H1 (cell line): ENCODE measurements around the gene KLHL29. TPM values are rescaled to one million over a fixed set of nuclear protein-coding genes. Genes with fewer than 3 reads are reported as not detected.
A peak's percentile ranks its signal among the peaks of the same experiment; 100 is the strongest.

ENCODE experiments used
- CTCF ChIA-PET: fragments of 300-600 bp; sonication (Branson Sonifier 250); formaldehyde crosslinking; loops from one replicate; lab custom pipeline; 2021; ENCODE audit not compliant: partially characterized antibody; lab: Charles Lee
- POLR2A ChIA-PET: fragments of 300-600 bp; sonication (Branson Sonifier 250); formaldehyde crosslinking; loops from one replicate; lab custom pipeline; 2021; ENCODE audit warnings: inconsistent platforms; ENCODE audit not compliant: partially characterized antibody; lab: Charles Lee
- DNase-seq, 2 experiments: peaks; one replicate each; pipeline versions ENCODE4 v3.0.0 to v3.0.0-alpha.2; 2010 to 2022; ENCODE audit warnings: low spot score in 2 of 2, low read depth in 1 of 2, mixed read lengths in 1 of 2
- FAIRE-seq: peaks from 2 replicates; lab custom pipeline; 2011; peaks lifted over from hg19 to GRCh38; lab: Jason Lieb, UNC
- H2AFZ ChIP-seq: 2 replicates; pipeline ENCODE4 v1.8.1; 2012; ENCODE audit warnings: low read length, inconsistent platforms
- H2AK5ac ChIP-seq: 2 replicates; pipeline ENCODE4 v1.6.1; 2013; ENCODE audit warnings: low read depth, low read length
- H2BK120ac ChIP-seq: replicated peaks from 2 replicates; pipeline ENCODE3; 2013; ENCODE audit warnings: low read depth, low read length, inconsistent platforms
- H2BK12ac ChIP-seq: 2 replicates; pipeline ENCODE4 v1.6.1; 2013; ENCODE audit warnings: low read depth, low read length
- H2BK15ac ChIP-seq: 2 replicates; pipeline ENCODE4 v1.6.1; 2013; ENCODE audit warnings: low read length
- H2BK20ac ChIP-seq: 2 replicates; pipeline ENCODE4 v1.6.1; 2013; ENCODE audit warnings: low read length
- H2BK5ac ChIP-seq: 2 replicates; pipeline ENCODE4 v1.6.1; 2013; ENCODE audit warnings: low read depth, low read length
- H3K14ac ChIP-seq: 2 replicates; pipeline ENCODE4 v1.6.1; 2013; ENCODE audit warnings: inconsistent platforms; ENCODE audit not compliant: insufficient read length
- H3K18ac ChIP-seq: 2 replicates; pipeline ENCODE4 v1.6.1; 2013; ENCODE audit warnings: low read length; ENCODE audit errors: extremely low read depth
- H3K23ac ChIP-seq: 2 replicates; pipeline ENCODE4 v1.6.1; 2013; ENCODE audit warnings: inconsistent platforms; ENCODE audit not compliant: insufficient read length
- H3K23me2 ChIP-seq: 2 replicates; pipeline ENCODE4 v1.6.1; 2013; ENCODE audit warnings: low read depth, low read length
- H3K27ac ChIP-seq: 2 replicates; pipeline ENCODE4 v1.6.1; 2011; ENCODE audit warnings: low read depth, low read length, inconsistent platforms
- H3K27me3 ChIP-seq, 4 experiments: replicated peaks in 1 of 4; 1 replicate in 1 of 4; 2 replicates in 3 of 4; pipeline versions ENCODE4 v1.6.1 to v1.8.1; 2011 to 2013; ENCODE audit warnings: low read length in 3 of 4, mild to moderate bottlenecking in 3 of 4, inconsistent platforms in 2 of 4, mixed read lengths in 2 of 4, moderate library complexity in 1 of 4; ENCODE audit not compliant: control insufficient read depth in 3 of 4, insufficient read depth in 3 of 4; ENCODE audit errors: extremely low read depth in 1 of 4
- H3K36me3 ChIP-seq, 4 experiments: 2 replicates each; pipeline versions ENCODE4 v1.6.1 to v1.8.1; 2011 to 2013; ENCODE audit warnings: mild to moderate bottlenecking in 4 of 4, low read length in 3 of 4, moderate library complexity in 2 of 4, control low read depth in 1 of 4, inconsistent platforms in 1 of 4; ENCODE audit not compliant: insufficient read depth in 4 of 4, control insufficient read depth in 2 of 4
- H3K4ac ChIP-seq: replicated peaks from 2 replicates; pipeline ENCODE3; 2013; ENCODE audit warnings: low read length, low read depth, mixed read lengths, inconsistent platforms; ENCODE audit not compliant: insufficient read length
- H3K4me1 ChIP-seq, 4 experiments: replicated peaks in 1 of 4; 1 replicate in 1 of 4; 2 replicates in 3 of 4; pipeline versions ENCODE4 v1.6.1 to v1.8.1; 2011 to 2013; ENCODE audit warnings: low read length in 3 of 4, inconsistent platforms in 2 of 4, mixed read lengths in 1 of 4; ENCODE audit not compliant: insufficient read depth in 4 of 4, control insufficient read depth in 3 of 4
- H3K4me2 ChIP-seq, 2 experiments: 2 replicates each; pipeline versions ENCODE4 v1.6.1 to v1.8.1; 2011 to 2013; ENCODE audit warnings: low read depth in 2 of 2, low read length in 2 of 2, control low read depth in 1 of 2, inconsistent platforms in 1 of 2, mild to moderate bottlenecking in 1 of 2; ENCODE audit not compliant: insufficient read depth in 1 of 2
- H3K4me3 ChIP-seq, 4 experiments: fragments of 200-600, 300-600 bp in 1 of 4; sonication (generic), shearing (Covaris generic), sonication (Bioruptor Twin) in 1 of 4; 2 replicates each; pipeline versions ENCODE4 v1.5.1 to v1.8.1; 2011 to 2016; ENCODE audit warnings: low read length in 4 of 4, low read depth in 3 of 4, control low read depth in 2 of 4, inconsistent platforms in 2 of 4, mild to moderate bottlenecking in 2 of 4, mixed read lengths in 1 of 4, moderate library complexity in 1 of 4; ENCODE audit not compliant: insufficient read depth in 2 of 4; ENCODE audit errors: extremely low read depth in 1 of 4
- H3K56ac ChIP-seq: replicated peaks from 2 replicates; pipeline ENCODE3; 2013; ENCODE audit warnings: low read depth, mild to moderate bottlenecking, mixed read lengths, low read length, inconsistent platforms; ENCODE audit not compliant: insufficient read length
- H3K79me1 ChIP-seq: 2 replicates; pipeline ENCODE4 v1.6.1; 2013; ENCODE audit warnings: low read depth, low read length, control low read depth
- H3K79me2 ChIP-seq, 2 experiments: 2 replicates each; pipeline versions ENCODE4 v1.6.1 to v1.8.1; 2012 to 2013; ENCODE audit warnings: low read length in 2 of 2, mild to moderate bottlenecking in 2 of 2, inconsistent platforms in 1 of 2; ENCODE audit not compliant: insufficient read depth in 2 of 2, control insufficient read depth in 1 of 2
- H3K9ac ChIP-seq, 4 experiments: replicated peaks in 1 of 4; 1 replicate in 1 of 4; 2 replicates in 3 of 4; pipeline versions ENCODE4 v1.6.1 to v1.8.1; 2011 to 2013; ENCODE audit warnings: low read depth in 3 of 4, low read length in 3 of 4, control low read depth in 2 of 4, mild to moderate bottlenecking in 2 of 4, moderate library complexity in 2 of 4, inconsistent platforms in 1 of 4; ENCODE audit errors: extremely low read depth in 1 of 4
- H3K9me3 ChIP-seq, 2 experiments: 2 replicates each; pipeline versions ENCODE4 v1.6.1 to v1.8.1; 2012 to 2013; ENCODE audit warnings: mild to moderate bottlenecking in 2 of 2, moderate library complexity in 2 of 2, control low read depth in 1 of 2, inconsistent platforms in 1 of 2, low read depth in 1 of 2, low read length in 1 of 2, mixed read lengths in 1 of 2; ENCODE audit not compliant: insufficient read depth in 2 of 2
- H4K20me1 ChIP-seq, 2 experiments: replicated peaks in 1 of 2; 2 replicates each; pipeline versions ENCODE3 to v1.8.1; 2011 to 2013; ENCODE audit warnings: inconsistent platforms in 2 of 2, low read length in 2 of 2, mild to moderate bottlenecking in 1 of 2; ENCODE audit not compliant: insufficient read depth in 2 of 2, control insufficient read depth in 1 of 2
- H4K5ac ChIP-seq: 2 replicates; pipeline ENCODE4 v1.6.1; 2013; ENCODE audit warnings: low read length, low read depth, mixed read lengths, inconsistent platforms; ENCODE audit not compliant: insufficient read length
- H4K8ac ChIP-seq: 2 replicates; pipeline ENCODE4 v1.8.0; 2013; ENCODE audit warnings: mild to moderate bottlenecking, moderate library complexity, low read length, inconsistent platforms; ENCODE audit not compliant: insufficient read depth; ENCODE audit errors: extremely low read depth
- H4K91ac ChIP-seq: replicated peaks from 2 replicates; pipeline ENCODE3; 2013; ENCODE audit warnings: low read length, mixed read lengths, inconsistent platforms; ENCODE audit not compliant: insufficient read length
- EGR1 ChIP-seq: IDR thresholded peaks from 2 replicates; pipeline ENCODE4 v1.6.1; 2011; ENCODE audit warnings: low read depth, low read length, borderline replicate concordance
- GABPA ChIP-seq: IDR thresholded peaks from 2 replicates; pipeline ENCODE4 v1.6.1; 2011; ENCODE audit warnings: mild to moderate bottlenecking, low read length, moderate library complexity, borderline replicate concordance; ENCODE audit not compliant: insufficient read depth
- HDAC6 ChIP-seq: IDR thresholded peaks from one replicate; pipeline ENCODE4 v1.7.1; 2012; ENCODE audit warnings: low read depth, mild to moderate bottlenecking, inconsistent platforms, low read length, moderate library complexity
- KDM1A ChIP-seq: fragments of 200-600, 300-600 bp; sonication (generic); IDR thresholded peaks from 2 replicates; pipeline ENCODE4 v1.7.1; 2016; ENCODE audit warnings: mild to moderate bottlenecking, low read length, borderline replicate concordance
- MAFK ChIP-seq: IDR thresholded peaks from 2 replicates; pipeline ENCODE4 v1.6.1; 2012; ENCODE audit warnings: low read depth, mild to moderate bottlenecking, improper control_type of control experiment, low read length
- NRF1 ChIP-seq: IDR thresholded peaks from 2 replicates; pipeline ENCODE4 v1.6.1; 2011; ENCODE audit warnings: mild to moderate bottlenecking, low read depth, low read length, improper control_type of control experiment
- RFX5 ChIP-seq: IDR thresholded peaks from 2 replicates; pipeline ENCODE4 v1.6.1; 2011; ENCODE audit warnings: low read depth, low read length, improper control_type of control experiment, borderline replicate concordance
- TBP ChIP-seq: IDR thresholded peaks from 2 replicates; pipeline ENCODE4 v1.6.1; 2011; ENCODE audit warnings: low read depth, low read length, improper control_type of control experiment
- TCF12 ChIP-seq: IDR thresholded peaks from 2 replicates; pipeline ENCODE4 v1.6.1; 2011; ENCODE audit warnings: low read depth, mild to moderate bottlenecking, low read length
- USF2 ChIP-seq: IDR thresholded peaks from 2 replicates; pipeline ENCODE4 v1.6.1; 2011; ENCODE audit warnings: low read length, improper control_type of control experiment
- WGBS, 2 experiments: shearing (Covaris generic) in 1 of 2; methylation state at CpG; one replicate each; pipeline versions ENCODE4 v1.1.6 to v1.1.7; 2013 to 2015; ENCODE audit warnings: low lambda C conversion rate in 2 of 2, mixed read lengths in 2 of 2, inconsistent platforms in 1 of 2, low coverage in 1 of 2, missing lambda C conversion rate in 1 of 2; ENCODE audit not compliant: insufficient replicate concordance in 2 of 2, insufficient coverage in 1 of 2, insufficient read length in 1 of 2; ENCODE audit errors: extremely low coverage in 1 of 2, missing lambda C conversion rate in 1 of 2; 5-methylcytosine and 5-hydroxymethylcytosine counted together
- polyA plus RNA-seq, 7 experiments: library from polyadenylated mRNA; depleted of rRNA in 3 of 7; stranded (reverse) in 5 of 7; unstranded in 2 of 7; fragments of >200 nt in 5 of 7; fragments of 200-250 nt in 2 of 7; gene quantifications; 1 replicate in 5 of 7; 2 replicates in 1 of 7; 4 replicates in 1 of 7; pipeline versions ENCODE4 v1.2.1 to v1.2.3, GENCODE V29; 2011 to 2013; ENCODE audit warnings: missing spikeins in 2 of 7, mixed read lengths in 2 of 7
- total RNA-seq: library from RNA; stranded (reverse); fragmentation: NEBNext Ultra II Directional; extraction: Animal tissue kit (Norgen Biotek cat#: 25700); gene quantifications from 2 replicates; pipeline ENCODE4 v1.2.1, GENCODE V29; 2021

KLHL29 gene
- total and polyA plus RNA-seq, 2 of the 8 experiments (the other 6 are each of a cell fraction or from before 2014, with no cell fraction given) = 1.1 to 4.7 TPM

GRCh38 chr2:23637011-23637778 lies 252.2 kb downstream of the KLHL29 start:
- peak overlapping the region; percentile 62 for H3K4ac ChIP-seq
- H2BK20ac ChIP-seq = no peak overlapping the region
- H4K5ac ChIP-seq = no peak overlapping the region
- TF ChIP-seq NRF1 (no peak), KDM1A (no peak), USF2 (no peak), EGR1 (no peak), TBP (no peak), RFX5 (no peak), GABPA (no peak), TCF12 (no peak), MAFK (no peak), HDAC6 (no peak)
- no peaks in the 10 kb centered on the region for H3K9me3 ChIP-seq
- no peaks in the 10 kb centered on the region; a peak in 1 of 7 replicates for H3K4me1 ChIP-seq
- H3K4me3 ChIP-seq = no peak overlapping the region
- no peaks in the 10 kb centered on the region for H3K36me3 ChIP-seq
- H2BK15ac ChIP-seq = no peak overlapping the region
- H2BK5ac ChIP-seq = no peak overlapping the region
- DNase-seq = no peak
- no peak overlapping the region for H3K56ac ChIP-seq
- H3K27me3 ChIP-seq = no peaks in the 10 kb centered on the region
- no peak overlapping the region for H4K91ac ChIP-seq
- no peak overlapping the region; a peak in 1 of 7 replicates for H3K9ac ChIP-seq
- ChIA-PET CTCF (interaction anchor here (0.6 to 11.0 kb wide), 12 partner anchors 10 to 125 kb away, joined by 3 to 148 read pairs (median 3); no protein-coding TSS in a partner anchor), POLR2A (no interaction called here)
- no peak overlapping the region for H2AK5ac ChIP-seq
- no peak for FAIRE-seq
- no peaks in the 10 kb centered on the region for H3K79me2 ChIP-seq
- H3K14ac ChIP-seq = no peak overlapping the region
- peak overlapping the region; percentile 50; the same call in 1 of the 2 replicates for H2BK12ac ChIP-seq
- H3K79me1 ChIP-seq = no peaks in the 10 kb centered on the region
- no peak overlapping the region for H2BK120ac ChIP-seq
- H4K8ac ChIP-seq = no peak overlapping the region
- H3K23me2 ChIP-seq = no peaks in the 10 kb centered on the region
- H3K4me2 ChIP-seq = no peak overlapping the region
- no peak overlapping the region for H3K23ac ChIP-seq
- no peak overlapping the region for H3K18ac ChIP-seq
- no peak overlapping the region for H2AFZ ChIP-seq
- 82% methylated on average over 14 of the region's 14 CpGs; no CpG with 5 or more reads in 1 of the 2 experiments for WGBS, 2 experiments
- no peaks in the 10 kb centered on the region for H4K20me1 ChIP-seq
- no peak overlapping the region for H3K27ac ChIP-seq
